ENCODE measurements around the gene B3GNT3. TPM values are rescaled to one million over a fixed set of nuclear protein-coding genes. Genes with fewer than 3 reads are reported as not detected.

B3GNT3 gene
- polyA plus RNA-seq, 1 experiment = not detected

DNA sequence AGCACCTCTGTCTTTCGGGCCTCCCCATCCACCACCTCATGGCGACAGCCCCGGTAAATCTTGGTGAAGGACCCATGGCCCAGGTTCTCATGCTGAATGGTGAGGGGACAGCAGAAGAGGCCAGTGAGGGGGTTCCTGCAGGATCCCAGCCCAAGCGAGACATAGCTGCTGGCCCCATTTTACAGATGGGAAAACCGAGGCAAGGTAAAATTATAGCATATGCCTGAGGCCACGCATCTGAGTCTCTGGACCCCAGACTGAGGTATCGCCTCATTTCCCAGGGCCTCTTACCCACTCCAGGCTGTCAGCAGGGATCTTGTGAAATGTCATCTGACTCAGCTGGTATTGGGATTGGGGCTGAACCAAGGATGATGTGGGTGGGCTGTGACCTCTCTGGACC, 43.0 kb downstream of the B3GNT3 start:
- no peak for DNase-seq (ENCODE audit: low read depth, low spot score)
- POLR2A ChIA-PET = no interaction called here
- H3K4me3 ChIP-seq (ENCODE audit: low read depth, low read length) = no peak overlapping the region
- TF ChIP-seq, protein P1, sequence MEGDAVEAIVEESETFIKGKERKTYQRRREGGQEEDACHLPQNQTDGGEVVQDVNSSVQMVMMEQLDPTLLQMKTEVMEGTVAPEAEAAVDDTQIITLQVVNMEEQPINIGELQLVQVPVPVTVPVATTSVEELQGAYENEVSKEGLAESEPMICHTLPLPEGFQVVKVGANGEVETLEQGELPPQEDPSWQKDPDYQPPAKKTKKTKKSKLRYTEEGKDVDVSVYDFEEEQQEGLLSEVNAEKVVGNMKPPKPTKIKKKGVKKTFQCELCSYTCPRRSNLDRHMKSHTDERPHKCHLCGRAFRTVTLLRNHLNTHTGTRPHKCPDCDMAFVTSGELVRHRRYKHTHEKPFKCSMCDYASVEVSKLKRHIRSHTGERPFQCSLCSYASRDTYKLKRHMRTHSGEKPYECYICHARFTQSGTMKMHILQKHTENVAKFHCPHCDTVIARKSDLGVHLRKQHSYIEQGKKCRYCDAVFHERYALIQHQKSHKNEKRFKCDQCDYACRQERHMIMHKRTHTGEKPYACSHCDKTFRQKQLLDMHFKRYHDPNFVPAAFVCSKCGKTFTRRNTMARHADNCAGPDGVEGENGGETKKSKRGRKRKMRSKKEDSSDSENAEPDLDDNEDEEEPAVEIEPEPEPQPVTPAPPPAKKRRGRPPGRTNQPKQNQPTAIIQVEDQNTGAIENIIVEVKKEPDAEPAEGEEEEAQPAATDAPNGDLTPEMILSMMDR (IDR thresholded peaks at IDR 0.05; ENCODE audit: low read depth, low read length) = no peak
- no peaks in the 10 kb centered on the region; the same call in 1 of the 2 replicates for H3K9me3 ChIP-seq (ENCODE audit: control insufficient read depth, insufficient read depth, low read length)
- H3K27ac ChIP-seq (ENCODE audit: low read depth, low read length) = no peak overlapping the region
- H3K27me3 ChIP-seq (ENCODE audit: control insufficient read depth, insufficient read depth, low read length) = peaks cover 4% of the 10 kb centered on the region
- CTCF ChIA-PET = interaction anchor here (0.5 kb wide), 1 partner anchor 33 kb away, joined by 6 read pairs; no protein-coding TSS in a partner anchor

DNA sequence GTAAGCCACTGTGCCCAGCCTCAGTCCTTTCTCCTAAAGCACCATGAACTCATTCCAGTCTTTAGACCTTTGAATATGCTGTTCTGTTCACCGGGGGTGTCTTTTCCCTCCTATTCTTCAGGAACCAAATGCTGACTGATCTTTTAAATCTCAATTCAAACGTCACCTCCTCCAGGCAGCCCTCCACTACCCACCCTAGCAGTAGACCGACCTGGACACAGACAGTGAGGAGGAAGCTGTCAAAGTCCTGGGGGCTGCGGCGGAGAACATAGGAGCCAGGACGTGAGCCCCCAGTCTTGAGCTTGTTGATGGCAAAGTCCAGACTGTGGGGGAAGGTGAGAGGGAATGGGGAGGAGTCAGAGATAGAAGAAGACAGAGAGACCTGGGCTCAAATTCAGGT, 45.1 kb downstream of the B3GNT3 start:
- DNase-seq (ENCODE audit: low read depth, low spot score) = no peak

DNA sequence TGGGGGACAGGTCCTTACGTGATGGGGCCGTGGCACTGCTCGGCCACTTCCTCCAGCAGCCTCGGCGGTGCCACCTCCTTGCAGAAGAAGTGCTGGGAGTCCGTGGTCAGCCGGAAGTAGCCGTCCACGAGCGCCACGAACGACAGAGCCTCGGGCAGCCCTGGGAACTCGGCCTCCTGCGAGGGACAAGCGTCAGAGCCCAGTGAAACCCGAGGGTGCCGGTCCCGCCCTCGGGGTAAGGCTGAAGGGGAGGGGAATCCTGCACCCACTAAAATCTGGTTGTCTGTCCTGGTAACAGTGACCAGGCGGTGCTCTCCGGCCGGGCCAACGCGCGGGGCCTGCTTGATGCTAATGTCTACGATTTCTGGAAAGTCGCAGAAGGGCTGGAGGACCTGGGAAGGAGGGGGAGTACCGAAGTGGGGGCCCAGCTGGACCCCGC, 46.5 kb downstream of the B3GNT3 start:
- CTCF ChIA-PET = no interaction called here
- H3K4me3 ChIP-seq (ENCODE audit: low read depth, low read length) = peak overlapping the region; percentile 43
- H3K27me3 ChIP-seq (ENCODE audit: control insufficient read depth, insufficient read depth, low read length) = peaks cover 6% of the 10 kb centered on the region
- DNase-seq (ENCODE audit: low read depth, low spot score) = no peak
- POLR2A ChIA-PET = no interaction called here
- TF ChIP-seq, protein P1 (IDR thresholded peaks at IDR 0.05; ENCODE audit: low read depth, low read length) = no peak
- H3K9me3 ChIP-seq (ENCODE audit: control insufficient read depth, insufficient read depth, low read length) = no peaks in the 10 kb centered on the region; the same call in 1 of the 2 replicates
- H3K27ac ChIP-seq (ENCODE audit: low read depth, low read length) = no peak overlapping the region

More for the DNA sequence above, 45.1 kb downstream of the B3GNT3 start:
- H3K27ac ChIP-seq (ENCODE audit: low read depth, low read length) = no peak overlapping the region
- ChIA-PET CTCF (interaction anchor here (0.5 to 0.9 kb wide), 2 partner anchors 92 to 448 kb away, joined by 4 to 6 read pairs; no protein-coding TSS in a partner anchor), POLR2A (no interaction called here)
- H3K27me3 ChIP-seq (ENCODE audit: control insufficient read depth, insufficient read depth, low read length) = peaks cover 6% of the 10 kb centered on the region
- no peak overlapping the region for H3K4me3 ChIP-seq (ENCODE audit: low read depth, low read length)
- H3K9me3 ChIP-seq (ENCODE audit: control insufficient read depth, insufficient read depth, low read length) = no peaks in the 10 kb centered on the region; the same call in 1 of the 2 replicates
- TF ChIP-seq, protein P1 (IDR thresholded peaks at IDR 0.05; ENCODE audit: low read depth, low read length) = no peak

DNA sequence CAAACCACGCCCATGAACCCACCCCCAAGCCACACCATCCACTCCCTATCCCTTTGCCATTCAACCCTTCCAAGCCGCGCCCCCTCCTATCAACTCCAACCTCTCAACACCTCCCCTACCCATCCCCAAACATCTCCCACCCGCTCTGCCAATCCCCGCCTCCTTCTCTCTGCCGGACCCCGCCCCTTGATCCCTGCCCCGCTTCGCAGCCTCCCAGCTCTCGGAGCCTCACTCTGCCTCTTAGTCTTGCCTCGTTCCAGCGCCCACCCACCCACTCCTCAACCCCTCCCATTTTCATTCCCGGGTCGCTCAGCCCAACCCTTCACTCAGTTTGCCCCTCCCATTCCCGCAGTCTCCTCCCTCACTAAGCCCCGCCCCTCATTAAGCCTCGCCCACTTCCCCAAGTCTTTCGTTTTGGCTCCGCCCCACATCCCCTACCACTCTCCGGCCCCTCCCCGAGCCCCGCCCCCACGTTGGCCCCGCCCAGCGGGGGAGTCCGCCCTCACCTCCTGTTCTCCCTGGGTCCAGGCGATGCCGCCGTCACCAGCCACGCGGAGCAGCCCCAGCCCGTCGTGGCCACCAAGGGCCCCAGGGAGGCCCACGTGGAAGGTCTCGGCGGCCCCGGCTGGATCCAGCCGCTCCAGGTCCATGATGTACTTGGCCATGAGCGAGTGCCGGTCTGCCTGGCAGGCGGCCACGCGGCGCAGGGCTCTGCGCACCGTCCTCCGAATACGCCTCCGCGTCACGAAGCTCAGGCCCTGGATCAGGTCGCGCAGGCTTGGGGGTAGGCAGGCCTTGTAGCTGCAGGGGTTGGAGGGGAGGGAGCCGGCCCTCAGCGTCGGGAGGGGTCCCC, 47.1 kb downstream of the B3GNT3 start:
- CTCF ChIA-PET = interaction anchor here (1.2 kb wide), 1 partner anchor 18 kb away, joined by 3 read pairs; the partner anchor contains the start of gene RPL18A
- Histone ChIP-seq H3K27ac (ENCODE audit: low read depth, low read length) (no peak overlapping the region), H3K9me3 (ENCODE audit: control insufficient read depth, insufficient read depth, low read length) (no peaks in the 10 kb centered on the region; the same call in 1 of the 2 replicates), H3K4me3 (ENCODE audit: low read depth, low read length) (peak overlapping the region; percentile 52), H3K27me3 (ENCODE audit: control insufficient read depth, insufficient read depth, low read length) (peaks cover 6% of the 10 kb centered on the region)
- TF ChIP-seq, protein P1 (IDR thresholded peaks at IDR 0.05; ENCODE audit: low read depth, low read length) = no peak
- no peak for DNase-seq (ENCODE audit: low read depth, low spot score)
- POLR2A ChIA-PET = no interaction called here

Data from AG04450 (cell line).